DMS53 treated with DMSO at 0.1 percent for 48 hours (cell line): Measurements from ENCODE around the gene IVNS1ABP.
A peak's percentile ranks its signal among the peaks of the same experiment; 100 is the strongest.
"Not testable (repeated sequence)": the region's sequence is repeated elsewhere in the genome, so short reads cannot be mapped to it uniquely, and the experiment has no call there.

Source experiments
- DNase-seq: peaks from one replicate; lab custom pipeline; 2025; ENCODE audit not compliant: unreplicated experiment; lab: John Stamatoyannopoulos, UW

IVNS1ABP gene

DNA sequence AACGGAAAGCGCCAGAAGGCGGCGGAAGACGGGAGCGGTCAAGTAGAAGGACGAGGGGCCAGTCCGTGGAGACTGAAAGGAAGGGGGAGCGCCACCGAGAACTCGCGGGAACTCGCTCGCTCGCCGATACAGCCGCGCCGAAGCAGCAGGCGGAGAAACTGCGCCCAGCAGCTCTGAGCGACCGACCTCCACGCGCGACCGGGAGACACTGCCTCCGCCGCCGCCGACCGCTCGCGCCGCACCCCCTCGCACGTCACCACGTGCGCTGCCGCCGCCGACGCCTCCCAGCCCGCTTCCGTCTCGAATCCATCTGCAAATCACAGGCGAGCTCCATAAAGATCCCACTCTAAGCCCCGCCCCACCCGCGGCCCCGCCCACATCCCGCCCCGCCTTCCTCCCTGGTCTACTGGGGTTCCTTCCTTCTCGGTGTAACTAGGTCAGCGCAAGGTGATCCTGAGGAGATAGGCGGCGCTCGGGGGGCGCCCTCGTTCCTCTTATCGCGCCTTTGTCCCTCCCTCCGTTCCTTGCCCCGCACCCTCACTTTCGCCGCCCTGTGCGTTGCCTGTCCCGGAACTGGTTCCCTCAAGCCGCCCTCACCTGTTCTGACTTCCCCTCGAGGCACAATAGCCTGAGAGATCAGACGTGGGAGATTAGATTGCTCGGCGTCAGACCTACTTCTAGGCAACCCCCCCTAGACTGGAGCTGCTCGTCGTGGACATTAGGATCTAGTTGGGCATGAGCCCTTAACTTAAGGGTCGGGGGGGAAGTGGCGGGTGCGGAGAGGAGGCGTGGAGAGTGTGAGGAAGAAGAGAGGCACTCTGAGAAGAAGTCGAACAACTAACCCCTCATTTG is at the start of gene IVNS1ABP:
Gene IVNS1ABP, minus strand, starts transcription at position 210 of the 852 bp plus-strand sequence. CDS start 7,750 bp downstream, outside the sequence.
- peak; percentile 87 for DNase-seq

DNA sequence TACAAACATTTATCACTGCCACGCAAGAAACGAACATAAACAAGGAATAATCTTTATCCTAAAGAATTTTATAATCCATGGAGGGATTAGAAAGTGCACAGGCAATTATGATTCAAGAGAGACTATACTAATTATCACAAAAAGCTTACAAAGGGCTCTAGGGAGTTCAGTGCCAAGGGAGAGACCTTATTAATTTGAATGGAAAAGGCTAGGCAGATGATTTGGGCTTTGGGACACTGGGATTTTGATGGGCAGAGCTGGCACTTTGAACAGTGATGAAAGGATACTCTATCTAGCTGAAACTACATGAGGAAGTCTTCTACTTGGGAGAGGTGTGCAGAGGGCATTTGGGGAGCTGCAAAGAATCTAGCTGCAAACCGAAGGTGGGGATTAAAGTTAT is 48.9 kb upstream of the IVNS1ABP start:
- DNase-seq, result no peak

DNA sequence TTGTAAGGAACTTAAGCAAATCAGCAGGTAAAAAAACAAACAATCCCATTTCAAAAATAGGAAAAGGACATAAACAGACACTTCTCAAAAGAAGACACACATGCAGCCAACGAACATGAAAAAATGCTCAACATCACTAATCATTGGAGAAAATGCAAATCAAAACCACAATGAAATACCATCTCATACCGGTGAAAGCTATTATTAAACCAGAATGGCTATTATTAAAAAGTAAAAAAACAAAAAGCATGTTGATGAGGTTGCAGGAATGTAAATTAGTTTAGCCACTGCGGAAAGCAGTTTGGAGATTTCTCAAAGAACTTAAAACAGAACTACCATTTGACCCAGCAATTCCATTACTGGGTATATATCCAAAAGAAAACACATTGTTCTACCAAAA is 47.5 kb upstream of the IVNS1ABP start:
- not testable (repeated sequence) for DNase-seq

DNA sequence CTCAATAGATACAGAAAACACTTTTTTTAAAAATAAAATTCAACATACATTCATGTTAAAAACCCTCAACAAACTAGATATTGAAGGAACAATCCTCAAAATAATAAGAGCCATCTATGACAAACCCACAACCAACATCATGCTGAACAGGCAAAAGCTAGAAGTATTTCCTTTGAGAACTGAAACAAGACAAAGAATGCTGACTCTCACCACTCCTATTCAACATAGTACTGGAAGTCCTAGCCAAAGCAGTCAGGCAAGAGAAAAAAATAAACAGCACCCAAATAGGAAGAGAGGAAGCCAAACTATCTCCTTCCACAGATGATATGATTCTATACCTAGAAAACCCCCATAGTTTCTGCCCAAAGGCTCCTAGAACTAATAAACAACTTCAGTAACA is 46.2 kb upstream of the IVNS1ABP start:
- DNase-seq, result no peak

DNA sequence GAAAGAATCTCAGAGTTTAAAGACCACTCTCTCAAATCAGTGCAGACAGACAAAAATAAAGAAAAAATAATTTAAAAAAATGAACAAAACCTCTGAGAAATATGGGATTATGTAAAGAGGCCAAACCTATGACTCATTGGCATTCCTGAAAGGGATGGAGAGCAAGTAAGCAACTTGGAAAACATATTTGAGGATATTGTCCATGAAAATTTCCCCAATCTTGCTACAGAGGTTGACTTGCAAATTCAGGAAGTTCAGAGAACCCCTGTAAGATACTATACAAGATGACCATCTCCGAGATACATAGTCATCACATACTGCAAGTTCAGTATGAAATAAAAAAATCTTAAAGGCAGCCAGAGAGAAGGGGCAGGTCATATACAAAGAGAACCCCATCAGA is 43.7 kb upstream of the IVNS1ABP start:
- no peak for DNase-seq

DNA sequence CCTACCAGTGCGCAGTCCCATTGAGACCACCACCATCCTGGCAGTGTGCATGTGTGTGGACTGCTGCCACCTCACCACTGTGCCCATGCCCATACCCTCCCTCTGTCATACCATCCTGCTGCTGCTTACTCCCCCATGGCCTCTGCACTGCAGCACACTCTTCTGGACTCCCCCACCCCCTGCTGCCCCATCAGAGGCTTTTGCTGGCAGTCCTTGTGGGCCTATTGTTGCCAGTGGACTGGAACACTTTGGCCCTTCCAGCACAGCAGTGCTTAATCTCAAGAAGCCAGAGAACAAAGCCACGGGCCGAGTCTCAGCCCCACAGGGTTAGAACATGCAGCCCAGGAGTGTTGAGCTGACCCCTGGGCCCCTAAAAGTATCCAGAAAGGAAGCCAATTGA is 41.9 kb upstream of the IVNS1ABP start:
- DNase-seq, result no peak

DNA sequence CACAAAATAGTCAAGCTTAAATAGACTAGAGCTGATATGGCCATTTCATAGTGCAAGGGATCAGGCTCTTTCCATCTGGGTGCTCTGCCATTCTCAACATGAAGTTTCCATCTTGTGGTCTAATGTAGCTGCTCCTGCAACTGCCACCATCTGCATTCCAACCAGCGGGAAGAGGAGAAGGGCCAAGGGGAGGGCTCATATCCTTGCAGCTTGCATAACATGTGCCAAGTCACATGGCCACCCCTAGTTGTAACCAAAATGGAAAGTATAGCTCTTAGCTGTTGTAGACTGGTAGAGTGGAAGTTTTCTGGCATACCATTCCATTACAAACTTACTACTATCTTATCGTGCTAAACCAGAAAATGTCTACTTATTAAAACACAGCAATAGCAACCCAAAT is 38.9 kb upstream of the IVNS1ABP start:
- DNase-seq, result no peak

DNA sequence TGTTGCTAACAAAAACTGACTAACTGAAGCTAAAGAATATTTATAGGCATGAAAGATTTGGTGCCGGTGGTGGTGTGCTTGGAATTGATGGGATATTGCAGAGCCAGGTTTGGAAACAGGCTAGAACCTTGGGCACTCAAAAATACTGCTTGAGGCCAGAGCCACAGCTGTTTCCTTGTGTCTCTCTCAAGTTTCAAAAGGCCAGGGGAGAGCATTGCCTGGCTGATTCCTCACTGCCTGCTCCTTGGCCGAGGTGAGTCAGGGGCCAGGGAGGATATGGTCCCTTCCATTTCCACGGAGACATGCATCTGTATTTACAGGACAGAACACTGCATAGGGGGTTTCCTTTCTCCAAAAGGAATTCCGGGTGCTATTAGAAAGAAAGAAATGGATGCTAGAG is 36.1 kb upstream of the IVNS1ABP start:
- DNase-seq, result no peak

DNA sequence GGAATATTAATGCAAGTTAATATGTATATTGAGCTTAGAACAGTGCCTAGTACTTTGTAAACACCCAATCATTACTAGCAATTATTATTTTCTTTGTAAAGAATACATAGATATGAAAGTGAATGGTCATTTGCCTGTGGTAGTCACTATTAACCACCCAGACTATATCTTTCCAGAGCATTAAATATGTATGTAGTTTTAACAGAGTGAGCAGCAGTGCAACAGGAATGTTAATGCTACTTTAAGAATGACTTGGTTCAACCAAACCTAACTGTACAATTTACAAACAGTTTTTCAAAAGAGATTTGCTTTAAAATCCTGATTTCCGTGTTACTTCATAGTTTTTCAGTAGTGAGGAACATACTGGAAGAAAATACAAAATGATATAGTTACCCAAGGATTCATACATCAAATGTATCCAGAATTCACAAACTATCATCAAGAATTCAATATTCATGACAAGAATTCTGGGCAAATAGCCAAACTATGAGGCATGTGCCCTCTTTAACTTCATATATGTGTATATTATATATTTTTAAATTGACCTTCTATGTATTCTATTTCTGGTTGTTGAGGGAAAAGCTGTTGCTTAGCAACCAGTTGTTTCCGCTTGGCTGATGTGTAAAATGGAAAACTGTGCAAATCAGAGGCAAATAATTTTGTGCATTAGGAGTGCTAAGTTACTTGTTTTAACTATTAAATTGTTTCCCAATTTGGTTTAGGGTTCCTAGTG is 34.9 kb upstream of the IVNS1ABP start:
- DNase-seq, result no peak

DNA sequence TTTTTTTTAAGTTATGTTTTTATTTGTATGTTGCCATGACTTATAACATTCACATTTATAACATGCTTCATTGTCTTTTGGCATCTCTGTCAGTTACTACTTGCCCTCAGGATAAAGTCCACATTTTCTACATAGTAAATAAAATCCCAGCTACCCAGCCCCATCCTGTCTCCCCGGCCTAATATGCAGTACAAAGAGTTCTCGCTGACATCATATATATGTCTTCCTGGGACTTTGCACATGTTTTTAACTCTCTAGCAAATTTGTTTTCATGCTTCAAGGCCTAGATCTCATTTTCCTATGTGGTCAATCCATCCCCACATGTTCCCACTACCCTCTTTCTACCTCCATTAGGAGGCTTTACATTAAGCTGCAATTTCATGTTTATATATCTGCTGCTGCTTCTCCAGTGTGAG is 33.0 kb upstream of the IVNS1ABP start:
- no peak for DNase-seq

DNA sequence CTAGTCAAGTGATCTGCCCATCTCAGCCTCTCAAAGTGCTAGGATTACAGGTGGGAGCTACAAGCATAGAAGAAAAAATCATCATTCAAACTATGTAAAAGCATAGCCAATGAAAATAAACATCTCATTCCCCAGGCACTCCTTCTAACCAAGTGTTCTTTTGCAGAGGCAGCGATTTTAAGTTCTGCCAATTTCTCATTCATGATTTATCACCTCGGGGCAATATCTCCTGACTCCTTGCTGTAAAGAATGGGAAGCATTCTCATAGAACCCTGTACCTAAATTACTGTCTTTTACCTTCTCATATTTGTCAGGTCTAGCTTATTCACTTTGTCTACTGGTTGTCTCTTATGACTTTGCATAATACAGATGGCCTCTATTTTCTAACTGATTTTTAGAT is 32.5 kb upstream of the IVNS1ABP start:
- no peak for DNase-seq

DNA sequence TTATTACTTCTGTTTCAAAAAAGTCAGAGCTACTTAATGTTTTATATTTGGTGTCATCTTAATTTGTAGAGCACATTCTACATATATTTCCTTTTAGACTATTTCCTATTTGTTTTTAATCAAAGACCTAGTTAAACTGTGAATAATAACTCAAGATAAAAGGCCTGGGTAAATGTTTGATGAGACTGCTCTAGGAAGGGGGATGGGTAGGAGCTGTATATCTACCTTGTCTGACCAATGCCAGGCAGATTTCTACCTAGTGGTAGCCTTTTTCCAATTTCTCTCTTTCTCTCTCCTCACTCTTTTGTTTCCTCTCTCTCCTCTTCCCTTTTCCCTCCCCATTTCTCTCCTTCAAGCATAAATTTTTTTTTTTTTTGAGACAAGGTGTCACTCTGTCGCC is 31.9 kb upstream of the IVNS1ABP start:
- no peak for DNase-seq

DNA sequence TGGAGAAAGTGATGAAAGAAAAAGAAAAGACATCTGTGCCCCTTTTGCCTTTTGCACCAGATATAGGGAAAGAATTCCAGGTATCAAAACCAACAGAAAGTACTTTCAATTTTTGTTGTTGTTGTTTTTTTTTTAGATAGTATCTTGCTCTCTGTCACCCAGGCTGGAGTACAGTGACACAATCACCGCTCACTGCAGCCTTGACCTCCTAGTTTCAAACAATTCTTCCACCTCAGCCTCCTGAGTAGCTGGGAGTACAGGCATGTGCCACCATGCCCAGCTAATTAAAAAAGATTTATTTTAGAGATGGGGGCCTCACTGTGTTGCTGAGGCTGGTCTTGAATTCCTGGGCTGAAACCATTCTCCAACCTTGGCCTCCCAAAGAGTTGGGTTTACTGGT is 31.3 kb upstream of the IVNS1ABP start:
- no peak for DNase-seq

DNA sequence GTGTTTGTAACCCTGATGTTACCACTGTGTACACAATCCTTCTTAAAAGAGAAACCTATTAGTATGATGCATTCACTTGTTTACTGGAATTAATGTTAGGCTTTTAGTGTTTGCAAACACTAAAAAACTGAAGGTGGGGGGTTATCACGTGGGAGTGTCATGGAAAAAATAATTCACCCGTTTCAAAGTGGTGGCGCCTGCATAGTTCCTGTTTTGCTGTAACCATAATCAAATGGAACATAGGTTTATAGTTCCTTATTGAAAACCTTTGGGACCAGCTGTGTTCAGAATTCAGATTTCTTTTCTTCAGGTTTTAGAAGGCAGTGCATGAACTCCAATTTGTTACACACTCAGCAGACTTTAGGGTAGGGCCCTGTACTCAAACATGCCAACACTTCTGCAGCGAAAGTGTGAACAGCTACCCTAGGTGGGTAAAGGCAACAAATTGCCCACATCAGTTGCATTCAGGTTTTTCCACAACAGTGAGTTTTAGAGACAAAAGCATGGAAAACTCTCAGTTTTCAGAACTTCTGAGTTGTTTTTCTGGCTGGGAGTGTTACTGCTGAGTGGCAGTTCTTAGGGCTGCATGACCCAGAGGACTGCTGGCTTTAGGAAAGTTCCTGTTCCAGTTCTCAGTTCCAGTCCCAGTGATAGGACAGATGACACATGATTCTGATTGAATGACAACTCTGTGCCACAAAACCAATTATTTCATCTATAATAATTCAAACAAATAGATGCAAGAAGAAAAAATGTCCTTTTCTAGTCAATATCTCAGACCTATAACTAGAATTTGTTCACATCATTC is 29.1 kb upstream of the IVNS1ABP start:
- DNase-seq, result no peak

DNA sequence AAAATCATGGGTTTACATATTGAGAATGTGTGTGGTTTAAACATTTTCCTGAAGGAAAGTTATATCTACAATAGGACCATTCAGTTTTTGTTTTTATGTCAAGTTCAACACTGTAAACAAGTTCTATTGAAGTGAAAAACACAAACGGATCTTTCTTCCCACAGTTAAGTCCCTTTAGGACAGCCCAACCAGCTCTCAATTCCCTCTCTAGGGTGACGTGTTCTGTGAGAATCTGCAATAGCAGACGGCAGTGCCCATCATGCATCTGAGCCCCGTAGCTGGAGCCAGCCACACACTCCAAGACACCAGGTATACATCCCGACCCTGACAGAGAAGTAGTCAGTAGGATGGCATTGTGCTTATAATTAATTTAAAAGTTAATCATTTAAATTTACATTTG is 26.3 kb upstream of the IVNS1ABP start:
- DNase-seq, result no peak

DNA sequence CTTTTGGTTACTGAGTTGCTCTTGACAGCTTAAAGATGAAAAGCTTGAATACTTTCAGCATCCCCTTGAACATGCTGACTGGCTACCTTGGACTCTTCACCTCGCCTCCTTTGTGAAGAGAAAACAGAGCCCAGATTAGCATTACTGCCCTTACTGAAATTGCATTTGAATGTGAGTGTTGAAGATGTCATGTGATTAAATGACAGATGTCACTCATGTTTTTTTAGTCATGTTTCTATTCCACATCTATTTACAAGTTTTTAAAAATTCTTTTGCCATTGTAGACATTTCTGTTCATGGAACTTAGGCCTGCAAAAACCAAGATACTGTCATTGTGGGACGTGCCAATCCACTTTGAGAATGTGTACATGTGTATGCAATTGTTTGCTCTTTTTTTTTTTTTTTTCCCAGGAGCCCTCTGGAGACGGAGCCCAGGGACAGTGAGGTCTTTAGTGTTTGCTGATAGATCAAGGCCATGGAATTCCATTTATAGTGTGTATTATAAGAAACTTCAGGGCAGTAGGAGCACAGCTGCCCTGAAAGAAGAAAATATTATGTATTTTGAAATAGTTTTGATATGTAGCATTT is 25.7 kb upstream of the IVNS1ABP start:
- DNase-seq, result no peak

DNA sequence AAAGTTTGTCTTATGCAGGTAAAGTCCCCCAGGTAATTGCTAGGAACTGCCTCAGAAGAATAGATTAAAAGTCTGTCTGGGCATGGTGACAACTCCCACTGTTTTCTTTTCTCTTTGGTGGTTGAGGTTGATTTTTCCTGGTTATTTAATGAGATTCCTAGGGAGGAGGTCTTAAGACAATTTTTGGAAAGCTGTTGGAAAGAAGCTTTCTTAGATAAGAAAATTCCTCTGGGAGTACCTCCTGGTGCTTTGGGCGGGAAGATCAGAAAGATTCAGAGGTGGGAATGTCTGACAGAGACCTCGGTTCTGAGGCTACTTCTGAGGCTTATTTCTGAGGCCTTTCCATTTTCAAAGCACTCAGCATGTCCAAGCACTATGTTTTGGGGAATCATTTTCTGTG is 25.0 kb upstream of the IVNS1ABP start:
- DNase-seq, result no peak

DNA sequence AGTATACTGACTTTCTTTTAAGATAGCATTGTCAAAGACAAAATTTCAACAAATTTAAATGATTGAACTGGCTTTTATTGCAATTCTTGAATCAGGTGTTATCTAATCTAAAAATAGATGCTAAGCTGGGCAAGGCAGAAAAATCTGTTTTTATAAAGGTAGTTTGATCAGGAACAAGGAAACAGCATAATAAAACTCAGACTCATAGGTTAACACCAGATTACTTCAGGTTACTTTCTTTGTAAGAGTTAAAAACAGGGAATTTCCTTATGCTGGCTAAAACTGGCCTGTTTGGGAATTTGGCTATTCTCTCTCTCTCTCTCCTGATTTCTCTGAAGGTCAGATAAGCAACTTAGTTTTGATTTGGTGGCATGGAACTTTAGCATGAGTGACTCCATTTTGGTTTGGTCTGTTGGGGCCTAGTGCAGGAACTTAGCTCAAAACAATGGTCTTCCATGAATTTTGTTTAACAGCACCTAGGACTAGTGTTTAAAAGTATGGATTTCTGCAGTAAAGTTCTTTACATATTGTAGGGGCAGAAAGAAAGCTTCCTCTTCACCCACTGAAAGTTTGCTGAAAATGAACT is 24.2 kb upstream of the IVNS1ABP start:
- DNase-seq, result no peak

DNA sequence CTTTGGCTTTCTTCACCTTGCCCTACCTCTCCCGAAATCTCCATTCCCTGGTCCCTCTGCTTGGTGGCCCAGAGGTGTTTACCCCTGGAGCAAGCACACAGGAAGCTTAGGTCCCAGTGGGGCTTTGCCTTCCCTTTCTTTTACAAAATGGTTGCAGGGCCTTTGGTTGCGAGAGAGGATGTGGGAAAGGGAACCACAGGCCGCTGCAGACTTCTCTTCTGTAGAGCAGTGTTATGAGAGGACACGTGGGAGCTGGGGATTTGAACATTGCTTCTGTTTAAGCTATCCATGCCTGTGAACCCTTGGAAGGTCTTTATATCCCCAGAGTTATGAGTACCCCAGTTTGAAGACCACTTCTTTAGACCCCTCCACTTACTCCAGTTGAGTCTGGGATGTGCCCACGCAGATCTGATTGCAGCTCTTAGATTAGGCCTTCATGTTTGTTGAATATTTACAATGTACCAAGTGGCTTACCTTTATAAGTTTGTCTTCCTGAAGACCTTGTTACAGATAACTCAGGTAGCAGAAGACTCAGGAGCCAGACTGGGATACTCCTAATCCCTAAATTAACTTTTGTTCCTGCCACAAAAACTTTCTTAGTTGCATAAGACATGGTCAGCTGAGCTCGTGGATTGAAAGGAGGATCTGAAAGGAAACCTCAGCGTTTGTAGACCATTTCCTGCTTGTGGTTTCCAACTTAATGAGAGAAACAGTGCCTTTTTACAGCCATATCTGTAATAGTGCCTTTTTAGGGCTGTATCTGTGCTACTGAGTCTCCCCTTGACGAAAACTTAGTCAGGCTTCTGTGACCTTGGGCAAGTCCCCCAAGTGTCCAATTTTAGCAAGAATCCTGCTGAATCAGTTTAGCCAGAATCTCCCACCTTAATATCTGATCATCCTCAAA is 21.9 kb upstream of the IVNS1ABP start:
- no peak for DNase-seq

DNA sequence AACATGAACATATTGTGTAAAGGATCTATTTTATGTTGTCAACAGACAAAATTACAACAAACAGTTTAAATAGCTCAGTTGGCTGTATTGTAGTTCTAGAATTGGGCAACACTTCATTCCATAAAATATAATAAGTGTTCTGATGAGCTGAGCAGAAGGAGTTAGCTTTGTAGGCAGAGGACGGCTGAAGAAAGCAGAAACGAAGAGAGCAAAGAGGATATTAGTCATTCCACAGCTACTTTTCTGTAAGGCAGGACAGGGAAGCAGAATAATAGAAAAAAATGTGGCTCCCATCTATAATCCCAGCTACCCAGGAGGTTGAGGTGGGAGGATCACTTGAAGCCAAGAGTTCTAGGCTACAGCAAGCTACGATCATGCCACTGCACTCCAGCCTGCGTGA is 20.2 kb upstream of the IVNS1ABP start:
- no peak for DNase-seq
